NCI-H345 treated with DMSO at 0.1 percent for 48 hours (cell line): ENCODE data around the gene SLC4A1AP.
"Not testable (repeated sequence)": the region's sequence is repeated elsewhere in the genome, so short reads cannot be mapped to it uniquely, and the experiment has no call there.

Experiments used
- DNase-seq: peaks from one replicate; lab custom pipeline; 2025; ENCODE audit not compliant: unreplicated experiment; lab: John Stamatoyannopoulos, UW

The SLC4A1AP gene

DNA sequence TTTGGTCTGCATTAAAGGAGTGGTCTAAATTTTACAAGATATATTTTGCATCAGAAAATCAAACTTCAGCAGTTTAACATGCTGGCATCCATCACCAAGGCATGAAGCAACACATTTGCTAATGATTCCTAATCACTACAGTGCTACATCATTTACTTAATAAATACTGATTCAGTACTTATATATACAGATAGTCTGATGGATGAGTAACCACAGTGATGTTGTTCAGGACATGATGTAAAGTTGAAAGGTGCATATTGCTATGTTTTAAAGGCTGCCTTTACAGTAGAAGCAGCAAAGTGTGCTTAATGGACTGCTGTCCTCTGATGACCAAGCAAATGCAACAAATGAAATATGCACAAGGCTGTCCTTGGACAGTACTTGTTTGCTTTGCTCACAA, 11.3 kb upstream of the SLC4A1AP start:
- DNase-seq, result no peak

DNA sequence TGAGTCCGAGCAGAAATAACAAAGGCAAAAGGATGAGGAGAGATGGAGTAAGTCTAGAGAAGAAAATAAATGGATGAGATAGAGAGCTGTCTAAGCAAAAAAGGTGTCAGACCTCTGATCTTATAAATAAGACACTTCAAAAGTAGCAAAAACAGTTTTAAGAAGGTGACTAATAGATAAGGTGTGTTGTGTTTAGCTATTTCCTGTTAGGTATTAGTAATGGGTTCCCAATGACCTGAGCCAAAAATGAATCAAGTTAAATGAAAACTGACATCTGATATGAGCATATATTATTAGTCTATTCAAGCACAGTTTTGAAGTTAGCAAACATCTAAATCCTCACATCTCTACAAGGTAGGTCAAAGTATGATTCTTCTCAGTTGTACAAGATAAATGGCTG, 10.9 kb upstream of the SLC4A1AP start:
- no peak for DNase-seq

DNA sequence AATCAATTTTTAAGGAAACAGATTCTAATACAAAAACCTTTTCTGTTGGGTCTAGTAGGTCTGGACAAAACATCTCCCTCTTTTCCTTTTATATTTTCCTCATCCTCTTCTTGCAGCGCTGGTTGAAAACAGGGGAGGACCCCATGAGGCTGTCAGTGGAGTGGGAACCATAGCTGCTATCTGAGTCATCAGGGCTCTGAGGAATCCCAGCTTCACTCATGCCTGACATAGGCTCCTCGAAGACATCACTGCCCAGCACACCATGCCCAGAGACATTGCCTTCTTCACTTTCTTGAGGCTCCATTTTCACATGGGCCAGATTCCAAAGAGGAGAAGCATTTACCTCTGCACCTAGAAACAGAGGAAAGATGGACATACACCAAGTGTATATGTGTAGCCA, 10.3 kb upstream of the SLC4A1AP start:
- no peak for DNase-seq

DNA sequence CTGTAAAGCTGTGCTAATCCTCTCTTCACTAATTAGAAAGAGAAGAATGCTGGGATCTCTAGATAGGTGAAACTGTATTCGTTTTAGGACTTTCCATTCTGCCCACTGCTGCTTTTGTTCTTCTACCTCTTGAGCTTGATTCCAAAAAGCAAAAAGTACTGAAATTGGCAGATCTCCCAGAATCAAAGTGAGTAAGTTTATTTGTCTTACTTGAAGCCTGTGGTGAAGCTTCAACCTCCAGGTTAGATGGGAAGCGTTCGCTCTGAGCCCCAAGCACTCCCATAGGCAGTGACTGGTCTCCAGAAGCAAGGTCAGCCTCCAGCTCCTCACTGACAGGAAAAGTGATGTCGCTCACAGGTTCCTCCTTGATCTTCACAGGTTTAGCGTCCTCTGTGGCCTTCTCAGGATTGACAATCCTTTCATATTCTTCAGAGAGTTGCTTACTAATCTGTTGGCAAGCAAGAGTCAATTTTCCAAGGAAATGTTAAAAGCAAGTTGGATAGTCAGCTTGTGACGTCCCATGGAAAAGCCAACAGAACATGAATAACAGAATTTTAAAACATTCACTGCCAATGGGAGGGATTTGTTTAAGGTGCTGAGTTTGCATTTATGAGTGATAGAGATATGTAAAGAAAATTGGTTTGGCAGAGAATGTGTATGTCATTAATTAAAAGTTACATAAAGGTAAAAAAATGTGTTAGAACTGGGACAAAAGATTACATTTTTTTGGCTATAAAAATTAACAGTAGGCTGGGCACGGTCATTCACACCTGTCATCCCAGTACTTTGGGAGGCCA, 8.3 kb upstream of the SLC4A1AP start:
- DNase-seq, result no peak

DNA sequence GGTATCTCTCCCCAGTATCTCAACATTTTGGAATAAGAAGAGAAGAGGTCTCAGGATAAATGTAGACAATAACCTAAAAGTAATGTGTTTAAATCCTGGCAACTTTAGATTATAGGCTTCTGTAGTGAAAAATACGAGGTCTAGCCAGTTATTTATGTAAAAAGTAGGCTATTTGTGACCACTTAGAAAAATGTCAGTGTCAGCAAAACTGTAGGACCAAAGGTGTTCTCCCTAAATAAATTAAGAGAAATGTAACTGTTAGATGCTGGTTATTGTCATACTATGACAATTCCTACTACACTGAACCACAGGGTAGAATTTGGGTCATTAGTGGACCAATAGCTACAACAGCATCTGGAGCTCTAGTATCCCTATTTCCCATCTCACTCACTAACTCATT, 2.3 kb upstream of the SLC4A1AP start:
- DNase-seq, result no peak

DNA sequence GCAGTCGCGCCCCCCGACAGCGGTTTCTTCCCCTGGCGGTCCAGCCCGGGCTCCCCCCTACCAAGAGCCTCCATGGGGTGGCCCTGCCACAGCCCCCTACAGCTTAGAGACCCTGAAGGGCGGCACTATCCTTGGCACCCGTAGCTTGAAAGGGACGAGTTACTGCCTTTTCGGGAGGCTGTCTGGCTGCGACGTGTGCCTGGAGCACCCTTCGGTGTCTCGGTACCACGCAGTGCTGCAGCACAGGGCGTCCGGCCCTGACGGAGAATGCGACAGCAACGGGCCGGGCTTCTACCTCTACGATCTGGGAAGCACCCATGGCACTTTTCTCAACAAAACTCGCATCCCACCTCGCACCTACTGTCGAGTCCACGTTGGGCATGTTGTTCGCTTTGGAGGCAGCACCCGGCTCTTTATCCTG, 475 bp downstream of the SLC4A1AP start:
- no peak for DNase-seq

DNA sequence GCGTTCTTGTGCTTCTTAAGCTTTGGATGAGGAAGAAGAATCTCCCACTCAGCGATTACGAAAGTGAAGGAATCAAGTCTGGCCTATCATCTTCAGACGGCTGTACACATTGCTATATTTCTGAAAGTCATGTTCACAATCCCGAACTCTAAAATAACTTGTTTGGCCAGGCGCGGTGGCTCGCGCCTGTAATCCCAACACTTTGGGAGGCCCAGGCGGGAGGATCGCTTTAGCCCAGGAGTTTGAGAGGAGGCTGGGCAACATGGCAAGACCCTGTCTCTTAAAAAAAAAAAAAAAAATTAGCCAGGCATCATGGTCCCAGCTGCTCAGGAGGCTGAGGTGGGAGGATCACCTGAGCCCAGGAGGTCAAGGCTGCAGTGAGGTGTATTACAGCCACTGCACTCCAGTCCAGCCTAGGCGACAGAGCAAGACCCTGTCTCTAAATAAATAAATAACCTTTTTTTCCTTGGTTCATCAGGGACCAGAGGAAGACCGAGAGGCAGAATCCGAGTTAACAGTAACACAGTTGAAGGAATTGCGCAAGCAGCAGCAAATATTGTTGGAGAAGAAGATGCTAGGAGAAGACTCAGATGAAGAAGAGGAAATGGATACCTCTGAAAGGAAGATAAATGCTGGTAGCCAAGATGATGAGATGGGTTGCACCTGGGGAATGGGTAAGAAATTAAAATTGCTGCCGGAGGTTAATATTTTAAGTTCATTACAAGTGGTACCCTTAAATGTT, 1.1 kb downstream of the SLC4A1AP start:
- no peak for DNase-seq

DNA sequence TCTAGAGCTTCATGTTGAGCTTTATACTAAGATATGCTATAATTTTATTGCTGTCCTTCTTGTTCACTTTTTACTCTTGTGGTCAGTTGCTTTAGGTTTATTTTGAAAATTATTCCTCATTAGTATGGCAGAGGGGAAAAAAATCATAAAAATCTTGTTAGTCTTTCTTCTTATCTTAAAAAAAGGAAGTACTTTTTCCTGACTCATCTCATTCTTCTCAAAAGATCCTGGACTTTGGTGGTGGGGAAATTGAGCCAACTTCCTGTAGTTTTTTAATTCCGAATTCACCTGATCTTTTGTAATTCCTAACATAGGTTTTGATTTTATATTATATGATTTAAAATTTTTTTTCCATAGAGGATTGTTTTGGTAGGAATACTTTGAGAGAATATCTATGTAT, 3.8 kb downstream of the SLC4A1AP start:
- DNase-seq, result no peak

DNA sequence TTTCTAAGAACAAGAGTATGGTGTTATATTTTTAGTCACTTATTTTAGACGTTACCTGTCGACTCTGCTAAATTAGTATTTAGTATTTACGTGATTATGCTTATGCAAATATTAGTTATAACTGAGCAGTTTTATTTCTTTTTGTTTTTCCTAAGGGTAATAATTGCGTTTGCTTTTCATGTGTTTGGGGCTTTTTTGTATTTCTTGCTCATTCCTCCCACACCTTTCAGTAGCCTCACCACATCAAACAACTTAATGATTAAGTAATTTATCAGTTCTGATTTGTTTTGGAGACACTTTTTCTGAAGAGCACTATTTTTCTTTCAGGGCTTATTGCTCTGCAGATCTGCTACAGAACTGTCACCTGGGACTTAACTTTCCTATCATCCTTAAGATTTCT, 7.5 kb downstream of the SLC4A1AP start:
- no peak for DNase-seq

DNA sequence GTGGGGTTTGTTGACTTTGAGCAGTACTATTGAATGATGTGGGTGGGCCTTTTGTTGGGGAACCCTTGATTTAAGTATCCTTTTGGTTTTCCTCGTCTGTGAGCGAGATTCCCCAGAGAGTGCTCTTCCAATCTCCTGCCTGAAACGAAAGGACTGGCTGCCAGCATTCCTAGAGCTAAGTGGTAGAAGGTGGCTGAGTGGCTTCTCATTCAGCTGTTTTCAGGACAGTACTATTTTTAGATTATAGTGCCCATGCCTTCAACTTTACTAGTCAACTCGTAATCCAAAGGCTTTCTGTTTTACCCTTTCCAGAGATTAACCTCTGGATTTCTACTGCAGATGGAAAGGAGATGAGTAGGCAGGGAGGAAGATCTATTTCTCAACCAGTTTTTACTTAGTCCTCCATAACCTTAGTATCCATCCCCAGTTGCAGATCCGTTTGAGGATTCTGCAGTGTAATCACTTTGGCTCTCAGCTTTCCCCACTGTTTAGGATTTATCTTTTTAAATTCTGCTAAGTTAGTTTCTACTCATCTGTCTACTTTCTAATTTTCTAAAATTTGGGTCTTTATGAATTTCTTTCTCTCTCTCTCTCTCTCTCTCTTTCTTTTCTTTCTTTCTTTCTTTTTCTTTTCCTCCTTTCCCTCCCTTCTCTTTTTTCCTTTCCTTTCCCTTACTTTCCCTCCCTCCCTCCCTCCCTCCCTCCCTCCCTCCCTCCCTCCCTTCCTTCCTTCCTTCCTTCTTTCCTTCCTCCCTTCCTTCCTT, 9.2 kb downstream of the SLC4A1AP start:
- DNase-seq, result no peak

DNA sequence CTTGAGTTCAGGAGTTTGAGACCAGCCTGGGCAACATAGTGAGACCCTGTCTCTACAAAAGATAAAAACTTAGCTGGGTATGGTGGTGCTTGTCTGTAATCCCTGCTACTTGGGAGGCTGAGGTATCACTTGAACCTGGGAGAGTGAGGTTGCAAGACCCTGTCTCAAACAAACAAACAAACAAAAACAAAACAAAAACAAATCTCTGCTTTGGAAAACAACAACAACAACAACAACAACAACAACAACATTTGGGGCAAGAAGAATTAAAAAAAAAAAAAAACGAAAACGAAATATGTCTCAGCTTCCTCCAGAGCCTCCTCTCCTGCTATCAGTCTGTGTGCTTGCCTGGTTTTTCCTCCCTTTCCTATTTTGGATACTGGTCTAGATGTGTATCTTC, 16.9 kb downstream of the SLC4A1AP start:
- DNase-seq, result no peak

DNA sequence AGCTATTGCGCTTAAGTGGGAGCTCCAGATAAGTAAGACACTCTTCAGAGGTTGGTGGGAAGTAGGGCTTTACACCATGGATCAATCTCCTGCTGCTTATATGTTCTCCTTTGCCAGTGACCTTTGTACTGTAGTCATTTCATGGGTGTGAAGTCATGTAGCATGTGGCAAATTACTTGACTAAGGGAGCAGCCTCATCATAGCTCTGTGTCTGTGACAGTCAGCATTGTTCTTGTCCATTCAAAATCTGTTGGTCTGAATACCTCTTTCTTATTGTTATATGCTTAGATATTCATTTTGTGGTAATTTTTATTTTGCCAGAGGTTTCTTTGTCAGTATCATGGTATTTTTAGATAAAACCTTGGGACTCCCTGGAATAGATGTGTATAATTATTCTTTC, 18.2 kb downstream of the SLC4A1AP start:
- no peak for DNase-seq

DNA sequence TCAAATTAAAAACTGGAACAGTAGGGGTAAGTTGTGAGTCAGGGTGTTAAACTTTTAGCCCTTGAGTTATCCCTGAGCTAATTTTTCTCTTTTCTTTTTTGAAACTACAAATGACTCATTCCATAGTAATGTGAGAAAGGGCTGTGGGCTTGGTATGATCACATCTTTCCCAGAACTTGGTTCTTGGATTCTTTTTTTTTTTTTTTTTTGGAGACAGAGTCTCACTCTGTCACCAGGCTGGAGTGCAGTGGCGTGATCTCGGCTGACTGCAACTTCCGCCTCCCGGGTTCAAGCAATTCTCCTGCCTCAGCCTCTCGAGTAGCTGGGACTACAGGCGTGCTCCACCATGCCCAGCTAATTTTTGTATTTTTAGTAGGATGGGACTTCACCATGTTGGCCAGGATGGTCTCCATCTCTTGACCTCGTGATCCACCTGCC, 18.7 kb downstream of the SLC4A1AP start:
- not testable (repeated sequence) for DNase-seq

DNA sequence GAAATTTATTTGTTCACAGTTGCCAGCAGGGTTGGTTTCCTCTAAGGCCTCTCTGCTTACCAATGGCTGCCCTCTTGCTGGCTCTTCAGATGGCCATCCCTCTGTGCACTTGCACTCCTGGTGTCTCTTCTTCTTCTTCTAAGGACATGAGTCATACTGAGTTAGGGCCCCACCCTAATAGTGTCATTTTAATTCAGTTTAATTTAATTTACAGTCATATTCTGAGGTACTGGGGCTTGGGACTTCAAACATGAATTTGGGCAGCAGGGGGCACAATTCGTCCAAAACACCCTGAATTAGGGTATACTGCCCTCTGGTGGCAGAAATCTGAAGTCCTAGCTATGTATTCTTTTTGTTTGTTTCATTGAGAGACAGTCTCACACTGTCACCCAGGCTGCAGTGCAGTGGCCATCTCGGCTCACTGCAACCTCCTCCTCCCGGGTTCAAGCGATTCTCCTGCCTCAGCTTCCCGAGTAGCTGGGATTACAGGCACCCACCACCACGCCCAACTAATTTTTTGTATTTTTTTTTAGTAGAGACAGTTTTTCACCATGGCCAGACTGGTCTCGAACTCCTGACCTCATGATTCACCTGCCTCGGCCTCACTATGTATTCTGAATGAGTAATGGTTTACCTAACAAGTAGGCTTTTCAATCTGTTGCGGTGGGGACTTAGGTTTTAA, 19.8 kb downstream of the SLC4A1AP start:
- DNase-seq, result peak; percentile 89

DNA sequence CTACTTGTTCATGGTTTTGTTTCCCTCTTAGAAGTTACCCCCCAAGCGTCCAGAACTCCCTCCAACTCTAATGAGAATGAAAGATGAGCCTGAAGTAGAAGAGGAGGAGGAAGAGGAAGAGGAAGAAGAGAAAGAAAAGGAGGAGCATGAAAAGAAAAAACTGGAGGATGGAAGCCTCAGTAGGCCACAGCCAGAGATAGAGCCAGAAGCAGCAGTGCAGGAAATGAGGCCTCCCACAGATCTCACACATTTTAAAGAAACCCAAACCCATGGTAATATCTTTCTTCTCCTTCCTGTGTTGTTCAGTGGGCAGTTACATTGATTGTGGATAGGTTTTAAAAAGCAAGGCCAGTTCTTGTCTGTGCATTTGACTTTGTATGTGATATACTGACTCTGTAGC, 21.3 kb downstream of the SLC4A1AP start:
- DNase-seq, result not testable (repeated sequence)

DNA sequence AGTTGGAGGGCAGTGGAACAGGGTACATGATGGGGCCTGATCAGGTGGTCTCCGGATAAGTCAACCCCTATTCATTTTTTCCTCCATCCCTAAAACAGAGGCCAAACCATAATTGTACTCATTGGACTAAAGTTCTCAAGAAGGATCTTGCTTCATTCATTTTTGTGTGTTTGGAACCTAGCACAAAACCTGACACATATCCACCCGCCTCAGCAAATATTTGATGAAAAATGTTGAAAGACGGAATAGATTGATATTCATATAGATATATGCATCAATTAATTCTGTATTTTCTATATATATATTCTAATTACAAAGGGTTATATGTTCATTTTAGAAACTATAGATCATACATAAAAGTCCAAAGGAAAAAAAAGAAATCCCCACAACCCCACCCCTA, 21.9 kb downstream of the SLC4A1AP start:
- no peak for DNase-seq

DNA sequence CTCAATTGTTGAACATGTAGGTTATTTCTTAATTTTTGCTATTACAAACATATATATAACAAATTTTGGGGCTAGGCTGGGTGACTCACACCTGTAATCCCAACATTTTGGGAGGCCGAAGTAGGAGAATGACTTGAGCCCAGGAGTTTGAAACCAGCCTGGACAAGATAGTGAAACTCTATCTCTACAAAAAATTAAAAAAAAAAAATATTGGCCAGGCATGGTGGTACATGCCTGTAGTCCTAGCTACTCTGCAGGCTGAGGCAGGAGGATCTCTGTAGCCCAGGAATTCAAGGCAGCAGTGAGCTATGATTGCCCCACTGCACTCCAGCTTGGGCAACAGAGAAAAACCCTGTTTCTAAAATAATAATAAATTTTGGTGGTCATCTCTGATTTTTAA, 23.5 kb downstream of the SLC4A1AP start:
- DNase-seq, result no peak

DNA sequence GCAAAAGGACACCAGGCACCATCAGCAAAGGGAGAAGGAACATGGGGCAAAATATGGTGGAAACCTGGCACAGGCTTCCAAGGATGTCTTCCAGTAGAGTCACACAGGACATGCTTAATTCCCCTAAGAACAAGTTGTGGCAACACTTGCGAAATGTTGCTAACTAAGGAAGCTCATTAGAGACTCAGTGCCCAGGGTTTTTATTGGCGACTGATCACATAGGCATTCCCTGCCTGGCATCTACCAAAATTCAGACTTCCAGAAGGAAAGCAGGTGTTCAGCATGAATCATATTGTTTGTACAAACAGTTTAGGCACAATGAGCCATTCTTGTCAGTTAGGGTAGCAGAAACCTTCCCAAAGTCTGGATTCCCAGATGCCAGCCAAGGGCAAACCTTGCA, 25.7 kb downstream of the SLC4A1AP start:
- peak; percentile 7 for DNase-seq

DNA sequence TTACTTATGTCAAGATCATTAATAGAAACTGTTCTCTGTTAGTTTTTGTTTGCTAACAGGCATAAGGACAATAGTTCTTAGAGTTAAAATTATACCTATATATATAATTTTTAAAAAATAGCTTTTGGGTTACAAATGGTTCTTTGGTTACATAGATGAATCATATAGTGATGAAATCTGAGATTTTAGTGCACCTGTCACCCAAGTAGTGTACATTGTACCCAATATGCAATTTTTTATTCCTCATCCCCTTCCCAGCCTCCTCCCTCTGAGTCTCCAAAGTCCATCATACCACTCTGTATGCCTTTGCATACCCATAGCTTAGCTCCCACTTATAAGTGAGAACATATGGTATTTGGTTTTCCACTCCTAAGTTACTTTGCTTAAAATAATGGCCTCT, 26.4 kb downstream of the SLC4A1AP start:
- no peak for DNase-seq

DNA sequence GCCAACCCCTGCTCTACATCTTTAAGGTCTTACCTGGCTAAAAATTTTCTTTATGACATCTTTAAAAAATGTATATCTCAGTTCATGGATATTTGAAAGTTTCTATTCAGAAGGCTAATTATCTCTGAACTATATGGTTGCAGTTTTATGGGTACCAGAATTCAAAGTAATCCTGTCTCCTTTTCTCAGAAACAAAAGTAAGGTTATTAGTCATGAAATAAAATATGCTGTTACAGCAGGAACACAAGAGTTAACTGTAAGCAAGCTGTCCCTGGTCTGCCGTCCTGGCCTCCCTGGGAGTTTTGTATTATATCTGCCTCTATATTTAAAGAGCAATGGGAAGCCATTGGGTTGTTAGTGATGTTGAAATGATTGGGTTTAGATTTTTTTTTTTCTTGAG, 34.0 kb downstream of the SLC4A1AP start:
- no peak for DNase-seq

DNA sequence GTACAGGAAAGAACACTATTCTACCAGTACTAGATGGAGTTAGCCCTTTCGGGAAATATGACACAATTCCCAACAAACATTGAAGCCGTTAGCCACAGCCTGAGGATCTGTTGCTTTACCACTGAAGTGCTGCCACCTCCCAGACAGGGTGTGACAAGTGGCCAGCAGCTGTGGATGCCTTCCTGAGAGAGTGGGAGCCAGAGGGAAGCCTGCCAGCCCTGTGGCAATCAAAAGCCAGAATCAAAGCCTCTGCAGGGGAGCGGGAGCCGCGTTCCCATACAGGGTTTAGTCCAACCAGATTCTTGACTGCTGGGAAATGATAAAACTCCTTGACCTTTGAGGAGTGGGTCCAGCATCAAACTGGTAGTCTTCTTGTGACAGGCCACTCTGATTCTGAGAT, 38.0 kb downstream of the SLC4A1AP start:
- peak; percentile 23 for DNase-seq
